Psoas muscle (tissue), 8 donors: ENCODE results near the gene BCAR1. TPM values are rescaled to one million over a fixed set of nuclear protein-coding genes. Genes with fewer than 3 reads are reported as not detected.

ENCODE experiments used
- ATAC-seq, 4 donors: fragments of 200-7000 bp; cut with Tn5 transposase; one replicate each; pipeline ENCODE4 v1.9.1; 2020; ENCODE audit warnings: moderate library complexity in 3 of 4, mild to moderate bottlenecking in 2 of 4
- DNase-seq, 2 donors: peaks; one replicate each; pipeline ENCODE4 v3.0.0-alpha.2; 2020
- H3K27ac ChIP-seq: fragments of 200-600 bp; one replicate; pipeline ENCODE4 v1.8.0; 2022
- H3K27me3 ChIP-seq, 3 donors: fragments of 200-600 bp in 1 of 3; one replicate each; pipeline versions ENCODE4 v1.6.1 to v1.8.0; 2013 to 2022; ENCODE audit warnings: low read length in 2 of 3, mild to moderate bottlenecking in 2 of 3, moderate library complexity in 1 of 3; ENCODE audit not compliant: insufficient read depth in 3 of 3
- H3K36me3 ChIP-seq, 2 donors: fragments of 200-600 bp in 1 of 2; one replicate each; pipeline versions ENCODE4 v1.6.1 to v1.8.0; 2013 to 2022; ENCODE audit warnings: low read depth in 1 of 2, mild to moderate bottlenecking in 1 of 2, moderate library complexity in 1 of 2; ENCODE audit not compliant: insufficient read depth in 1 of 2
- H3K4me1 ChIP-seq: fragments of 200-600 bp; one replicate; pipeline ENCODE4 v1.8.0; 2022
- H3K4me3 ChIP-seq: fragments of 200-600 bp; one replicate; pipeline ENCODE4 v1.8.0; 2022; ENCODE audit warnings: mild to moderate bottlenecking
- H3K9me3 ChIP-seq: fragments of 200-600 bp; one replicate; pipeline ENCODE4 v1.8.0; 2022
- CTCF ChIP-seq: fragments of 200-600 bp; IDR thresholded peaks from one replicate; pipeline ENCODE4 v1.8.0; 2022; ENCODE audit warnings: antibody characterized with exemption
- WGBS, 3 donors: extraction: QIAGEN DNeasy Blood & Tissue Kit; methylation state at CpG; one replicate each; pipeline versions ENCODE4 v1.1.6 to v1.1.7; 2013; 5-methylcytosine and 5-hydroxymethylcytosine counted together
- intact Hi-C, 2 donors: fragments of 100-400 bp; cut with DNase I; formaldehyde crosslinking; loops; one replicate each; pipeline versions ENCODE4 v1.11.0 to v1.14.2; 2022
- polyA plus RNA-seq, 3 donors: library from polyadenylated mRNA; stranded (reverse); fragments of 200-250 nt; gene quantifications; one replicate each; pipeline ENCODE4 v1.2.3, GENCODE V29; 2013
- total RNA-seq, 4 donors: library from RNA; stranded (reverse); fragmentation: NEBNext Ultra II Directional in 2 of 4; extraction: Animal tissue kit (Norgen Biotek cat#: 25700) in 2 of 4; gene quantifications; one replicate each; pipeline versions ENCODE4 v1.2.1 to v1.2.4, GENCODE V29; 2021 to 2023
- donor health status: healthy with polysubstance abuse.
- donor health status: DM: no; HTN: no; CAD: no; lungs with moderate emphysema.
- donor health status: Bipolar disorder and iron deficiency.
- donor health status: healthy.
- donor health status: DM: yes; HTN: yes; CAD: no.
- donor health status: DM: no; HTN: no; CAD: no.
- donor health status: DM: no; HTN: no; CAD: no.
- donor health status: DM: yes; HTN: yes; CAD: no.

BCAR1 gene
- total and polyA plus RNA-seq, 7 donors, result 61.8 to 108 (median 78.7) TPM

DNA sequence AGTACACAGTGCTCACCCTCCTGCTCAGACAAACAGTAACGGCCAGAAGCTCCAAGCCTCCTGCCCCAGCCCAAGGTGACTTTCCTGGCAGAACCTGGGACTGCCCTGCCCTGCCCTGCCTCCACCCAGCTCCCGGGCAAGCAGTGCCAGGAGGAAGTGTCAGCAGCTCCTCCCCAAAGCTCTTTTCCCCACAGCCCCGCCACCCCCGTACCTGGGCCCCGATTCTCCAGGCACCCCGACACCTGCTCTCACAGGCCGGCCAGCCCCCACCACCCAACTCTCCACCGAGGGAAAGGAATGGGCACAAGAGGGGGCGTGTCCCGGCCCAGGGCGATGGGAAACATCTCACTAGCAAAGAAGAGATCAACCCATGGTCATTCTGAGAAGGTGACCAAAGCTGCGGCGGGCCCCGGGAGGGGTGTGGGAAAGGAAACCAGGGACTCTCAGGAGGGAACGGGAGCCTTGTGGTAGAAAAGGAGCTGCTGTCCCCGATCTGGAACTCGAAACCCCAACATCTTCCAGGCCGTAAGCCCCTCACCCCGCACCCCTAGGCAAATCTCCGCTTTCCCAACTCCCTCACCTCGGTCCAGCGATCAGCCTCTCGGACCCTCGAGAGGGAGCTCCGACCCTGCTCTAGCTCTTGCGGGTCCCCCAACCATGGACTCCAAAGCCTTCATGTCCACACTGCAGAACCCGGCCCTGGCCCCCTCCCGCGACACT is 1.2 kb downstream of the BCAR1 start:
- Histone ChIP-seq H3K27ac (peak overlapping the region; percentile 93), H3K9me3 (no peaks in the 10 kb centered on the region), H3K4me1 (peaks cover 84% of the 10 kb centered on the region), H3K27me3 (no peaks in the 10 kb centered on the region), H3K36me3 (no peaks in the 10 kb centered on the region), H3K4me3 (peak overlapping the region; percentile 78)
- WGBS, 3 donors, result 5 to 16% (median 5%) methylated on average over 24 to 29 of the region's 29 CpGs
- DNase-seq, result peak; percentile 41 to 73
- intact Hi-C loops, result loop anchor here in 1 of 2 donors (2.0 kb wide), 1 partner anchor 15 kb away; no protein-coding TSS in a partner anchor
- peak; percentile 9 to 23 (median 20) for ATAC-seq
- TF ChIP-seq CTCF, result no peak

- Histone ChIP-seq H3K36me3 (no peaks in the 10 kb centered on the region), H3K27me3 (no peaks in the 10 kb centered on the region), H3K27ac (peak overlapping the region; percentile 93), H3K4me3 (peak overlapping the region; percentile 78), H3K4me1 (peaks cover 86% of the 10 kb centered on the region), H3K9me3 (no peaks in the 10 kb centered on the region)
- intact Hi-C loops, result no loop called here
- no peak for ATAC-seq
- WGBS, 3 donors, result 74 to 83% (median 76%) methylated on average over 5 of the region's 5 CpGs
- no peak for TF ChIP-seq CTCF
- no peak for DNase-seq
These were observed 2.0 kb downstream of the BCAR1 start for GRCh38 chr16:75249441-75249840.

GRCh38 chr16:75248536-75249380 is 2.7 kb downstream of the BCAR1 start:
- TF ChIP-seq CTCF, result no peak
- 18 to 29% (median 25%) methylated on average over 17 of the region's 17 CpGs for WGBS, 3 donors
- no peaks in the 10 kb centered on the region for H3K9me3 ChIP-seq
- peak; percentile 13 to 55 for DNase-seq
- no peaks in the 10 kb centered on the region for H3K36me3 ChIP-seq
- intact Hi-C loops, result no loop called here
- H3K4me1 ChIP-seq, result peaks cover 86% of the 10 kb centered on the region
- no peak for ATAC-seq
- peak overlapping the region; percentile 93 for H3K27ac ChIP-seq
- no peaks in the 10 kb centered on the region for H3K27me3 ChIP-seq
- peak overlapping the region; percentile 78 for H3K4me3 ChIP-seq

GRCh38 chr16:75248142-75248535 is 3.3 kb downstream of the BCAR1 start:
- TF ChIP-seq CTCF, result no peak
- Histone ChIP-seq H3K9me3 (no peaks in the 10 kb centered on the region), H3K36me3 (peaks cover 0 to 2% of the 10 kb centered on the region in 2 donors), H3K4me1 (peaks cover 86% of the 10 kb centered on the region), H3K27ac (peak overlapping the region; percentile 93), H3K27me3 (no peaks in the 10 kb centered on the region), H3K4me3 (peak overlapping the region; percentile 78)
- ATAC-seq (no peak), DNase-seq (peak in 1 of 2 donors; percentile 13)
- WGBS, 3 donors, result 46 to 64% (median 50%) methylated on average over 13 of the region's 13 CpGs
- intact Hi-C loops, result no loop called here
